ENCODE measurements around the gene TMEM131.
A peak's percentile ranks its signal among the peaks of the same experiment; 100 is the strongest.
"Not testable (repeated sequence)": the region's sequence is repeated elsewhere in the genome, so short reads cannot be mapped to it uniquely, and the experiment has no call there.

Gene TMEM131

DNA sequence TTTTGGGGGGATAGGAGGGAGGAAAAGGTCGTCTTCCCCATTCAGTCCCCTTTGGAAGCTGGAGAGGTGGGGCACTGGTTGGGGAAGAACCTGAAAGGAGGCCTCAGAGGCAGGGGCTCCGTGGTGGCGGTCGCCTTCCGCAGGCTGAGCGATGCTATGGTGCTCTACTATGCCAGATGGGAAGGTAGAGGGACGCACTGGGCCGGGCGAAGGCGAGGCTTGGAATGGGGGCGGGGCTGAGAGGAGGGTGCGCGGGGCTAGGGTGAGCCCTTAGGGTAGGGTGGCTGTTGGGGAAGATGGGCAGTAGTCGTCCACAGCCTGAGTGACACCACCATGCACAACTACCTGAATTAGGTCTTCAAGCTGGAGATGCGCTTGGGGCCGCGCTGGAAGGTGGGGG lies 271.2 kb downstream of the TMEM131 start:
- no peak for DNase-seq
- no peak for ATAC-seq

DNA sequence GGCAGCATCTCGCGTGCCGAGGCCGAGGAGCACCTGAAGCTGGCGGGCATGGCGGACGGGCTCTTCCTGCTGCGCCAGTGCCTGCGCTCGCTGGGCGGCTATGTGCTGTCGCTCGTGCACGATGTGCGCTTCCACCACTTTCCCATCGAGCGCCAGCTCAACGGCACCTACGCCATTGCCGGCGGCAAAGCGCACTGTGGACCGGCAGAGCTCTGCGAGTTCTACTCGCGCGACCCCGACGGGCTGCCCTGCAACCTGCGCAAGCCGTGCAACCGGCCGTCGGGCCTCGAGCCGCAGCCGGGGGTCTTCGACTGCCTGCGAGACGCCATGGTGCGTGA lies 271.7 kb downstream of the TMEM131 start:
- no peak for ATAC-seq
- no peak for DNase-seq

DNA sequence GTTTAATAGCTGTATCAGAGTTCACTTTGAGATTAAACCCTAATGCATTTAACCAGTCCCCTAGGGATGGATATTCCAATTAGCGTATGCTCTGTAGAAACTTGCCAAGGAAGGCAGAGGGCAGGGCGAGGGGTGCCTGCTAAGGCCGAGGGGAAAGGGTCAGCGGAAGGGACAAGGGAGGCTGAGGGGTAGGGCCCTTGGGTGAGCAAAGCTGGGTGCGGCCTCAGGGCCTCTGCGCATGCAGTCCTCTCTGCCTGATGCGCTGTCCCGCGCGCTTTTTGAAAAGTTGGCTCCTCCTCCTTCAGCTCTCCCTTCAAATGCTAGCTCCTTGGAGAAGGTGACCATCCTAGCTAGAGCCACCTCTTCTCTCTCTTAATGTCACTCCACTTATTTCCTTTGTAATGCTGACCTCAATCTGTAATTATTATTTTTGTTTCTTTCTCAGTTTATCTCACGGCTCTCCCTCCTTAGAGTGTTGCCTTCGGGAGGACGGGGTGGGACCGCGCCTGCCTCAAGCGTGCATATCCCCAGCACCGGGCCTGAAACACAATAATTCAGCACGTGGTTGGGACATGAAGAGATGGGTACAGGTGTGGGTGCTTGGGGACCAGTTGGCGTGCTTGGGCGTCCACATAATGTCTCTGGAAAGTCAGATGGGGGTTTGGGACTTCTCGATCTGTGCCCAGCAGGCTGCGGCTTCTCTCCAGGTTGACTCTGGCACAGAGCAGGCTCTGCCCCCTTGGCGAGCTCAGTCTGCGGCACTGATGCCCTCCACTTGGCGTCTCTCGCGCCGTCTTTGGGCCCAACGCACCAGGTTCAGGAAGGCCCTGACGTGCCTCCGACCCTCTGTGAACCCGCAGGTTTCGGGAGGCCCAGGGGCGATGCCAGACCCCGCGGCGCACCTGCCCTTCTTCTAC lies 272.3 kb downstream of the TMEM131 start:
- no peak for DNase-seq
- ATAC-seq = no peak

DNA sequence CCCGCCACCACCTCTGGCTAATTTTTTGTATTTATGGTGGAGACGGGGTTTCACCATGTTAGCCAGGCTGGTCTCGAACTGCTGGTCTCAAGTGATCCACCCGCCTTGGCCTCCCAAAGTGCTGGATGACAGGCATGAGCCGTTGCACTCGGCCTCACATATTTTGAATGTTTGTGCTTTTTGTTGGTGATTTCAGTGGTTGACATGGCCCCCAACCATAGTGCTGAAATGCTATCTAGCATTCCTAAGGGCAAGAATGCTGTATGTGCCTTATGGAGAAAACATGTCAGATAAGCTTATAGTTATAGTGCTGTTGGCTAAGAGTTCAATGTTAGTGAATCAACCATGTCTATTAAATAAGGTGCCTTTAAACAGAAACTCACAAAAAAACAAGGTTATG lies 273.5 kb downstream of the TMEM131 start:
- ATAC-seq (no peak), DNase-seq (no peak)

DNA sequence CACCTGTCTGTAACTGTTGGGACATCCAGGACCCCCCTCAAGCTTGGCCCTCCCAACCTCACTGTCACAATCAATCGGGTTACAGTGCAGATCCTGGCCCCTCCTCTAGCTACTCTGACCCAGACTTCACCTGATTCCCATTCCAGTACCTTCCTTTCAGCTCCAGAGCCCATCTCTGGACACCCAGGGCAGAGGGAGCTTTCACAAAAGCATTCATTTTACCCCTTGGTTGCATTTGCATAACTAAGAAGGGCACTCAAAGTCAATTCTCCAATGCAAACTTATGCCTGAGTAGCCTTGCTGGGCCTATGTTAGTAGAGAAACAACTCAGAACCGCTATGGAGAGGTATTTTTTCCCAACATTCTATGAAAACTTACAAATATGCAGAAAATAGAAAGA lies 275.0 kb downstream of the TMEM131 start:
- DNase-seq (no peak), ATAC-seq (no peak)

DNA sequence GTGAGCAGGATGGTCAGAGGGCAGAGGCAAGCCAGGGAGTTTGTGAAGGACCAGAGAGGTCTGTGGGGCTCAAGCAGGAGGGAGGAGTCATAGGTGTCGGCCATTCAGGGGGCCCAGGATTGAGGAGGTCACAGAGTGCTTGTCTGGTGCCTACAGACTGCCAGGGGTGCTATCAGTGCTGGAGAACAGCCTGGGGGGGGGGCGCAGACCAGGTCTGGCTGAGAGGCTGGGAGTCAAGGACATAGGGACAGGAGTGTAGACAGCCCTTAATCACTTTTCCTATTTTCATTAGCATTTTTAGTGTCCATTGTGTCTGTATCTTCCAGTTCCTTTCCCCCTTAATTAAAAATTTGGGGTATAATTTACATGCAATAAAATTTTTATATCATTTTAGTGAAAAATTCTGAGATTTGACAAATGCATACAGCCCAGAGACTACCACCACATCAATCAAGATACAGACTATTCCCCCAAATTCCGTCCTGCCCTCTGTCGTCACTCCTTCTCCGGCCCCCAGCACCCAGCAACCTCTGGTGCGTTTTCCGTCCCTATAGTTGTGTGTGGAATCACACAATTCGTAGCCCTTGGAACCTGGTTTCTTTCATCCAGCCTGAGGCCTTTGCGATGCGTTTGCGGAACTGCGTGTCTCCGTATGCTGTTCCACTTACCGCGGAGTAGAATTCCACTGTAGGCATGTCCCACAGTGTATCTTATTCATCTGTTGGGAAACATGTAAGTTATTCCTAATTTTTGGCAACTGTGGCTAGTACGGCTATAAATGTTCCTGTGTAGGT lies 276.2 kb downstream of the TMEM131 start:
- ATAC-seq (no peak), DNase-seq (no peak)

DNA sequence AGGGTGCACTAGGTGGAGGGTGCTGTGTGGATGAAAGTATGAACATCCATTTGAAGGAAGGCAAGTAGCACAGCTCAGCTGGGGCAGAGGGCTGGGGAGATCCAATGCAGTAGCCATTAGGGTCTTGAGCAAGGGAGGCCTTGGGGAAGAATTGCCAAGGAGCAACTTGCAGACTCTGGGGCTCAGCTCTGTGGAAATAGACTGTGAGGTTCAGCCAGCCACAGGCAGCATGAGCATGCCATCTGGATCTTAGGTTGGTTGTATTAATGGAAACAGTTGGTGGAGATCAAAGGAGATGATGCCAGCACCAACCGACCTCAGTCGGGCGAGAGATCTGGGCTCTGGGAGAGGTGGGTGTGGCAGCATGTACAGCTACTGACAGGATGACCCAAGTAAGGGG lies 276.8 kb downstream of the TMEM131 start:
- DNase-seq (peak; percentile 42), ATAC-seq (peak; percentile 14)

DNA sequence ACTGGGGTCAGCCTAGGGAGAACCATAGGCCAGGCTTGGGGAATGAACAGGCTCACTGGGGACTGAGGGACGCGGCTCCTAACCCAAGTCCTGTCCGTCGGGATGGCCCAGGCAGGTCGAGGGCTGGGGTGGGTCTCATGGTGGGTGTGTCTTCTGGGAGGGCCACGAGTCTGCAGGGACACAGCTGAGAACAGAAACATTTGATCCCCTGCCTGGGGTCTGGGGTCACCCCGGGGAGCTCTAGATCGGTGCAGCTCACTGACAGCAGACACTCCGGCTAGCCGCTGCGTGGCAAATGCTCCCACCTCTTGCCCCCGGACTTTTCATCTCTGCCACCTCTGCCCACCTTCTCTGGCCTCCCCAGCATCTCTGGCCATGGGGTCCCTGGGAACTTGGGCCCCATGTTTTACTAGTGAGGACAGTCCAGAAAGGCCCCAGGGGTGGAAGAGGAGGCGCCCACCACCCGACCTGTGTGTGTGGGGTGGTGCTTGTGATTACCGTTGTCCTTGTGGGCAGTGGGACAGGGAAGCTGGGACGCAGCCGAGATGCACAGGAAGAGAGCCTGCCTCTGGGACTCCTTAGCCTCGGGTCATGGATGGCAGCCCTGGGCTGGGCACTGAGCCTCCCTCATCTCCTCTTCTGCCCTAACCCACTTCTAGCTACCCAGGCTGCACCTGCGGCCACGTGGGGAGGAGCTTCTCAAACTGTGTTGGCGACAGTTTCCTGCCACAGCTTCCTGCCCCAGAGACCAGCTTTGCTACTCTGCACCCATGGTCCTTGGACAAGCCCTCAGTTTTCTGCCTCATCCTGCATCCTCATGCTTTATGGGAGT lies 277.5 kb downstream of the TMEM131 start:
- DNase-seq = peak; percentile 79
- ATAC-seq = peak; percentile 70

DNA sequence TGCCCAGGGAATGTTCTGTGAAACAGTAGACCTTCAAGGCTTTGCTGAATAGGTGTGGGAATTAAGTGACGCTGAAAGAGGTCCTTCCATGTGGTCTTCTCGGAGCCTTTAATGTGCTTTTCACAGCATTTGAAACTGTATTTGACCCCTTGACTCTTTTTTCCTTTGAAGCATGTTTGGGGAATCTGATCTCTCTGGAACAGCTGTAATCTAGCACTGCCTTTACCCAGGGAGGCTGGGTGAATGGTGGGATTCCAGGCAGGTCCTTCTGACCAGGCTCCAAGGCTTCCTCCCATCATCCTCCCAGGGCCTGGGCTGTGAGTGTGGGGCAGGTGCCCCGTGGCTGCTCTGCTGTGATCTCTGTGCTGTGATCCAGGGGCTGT lies 278.1 kb downstream of the TMEM131 start:
- no peak for DNase-seq
- no peak for ATAC-seq

DNA sequence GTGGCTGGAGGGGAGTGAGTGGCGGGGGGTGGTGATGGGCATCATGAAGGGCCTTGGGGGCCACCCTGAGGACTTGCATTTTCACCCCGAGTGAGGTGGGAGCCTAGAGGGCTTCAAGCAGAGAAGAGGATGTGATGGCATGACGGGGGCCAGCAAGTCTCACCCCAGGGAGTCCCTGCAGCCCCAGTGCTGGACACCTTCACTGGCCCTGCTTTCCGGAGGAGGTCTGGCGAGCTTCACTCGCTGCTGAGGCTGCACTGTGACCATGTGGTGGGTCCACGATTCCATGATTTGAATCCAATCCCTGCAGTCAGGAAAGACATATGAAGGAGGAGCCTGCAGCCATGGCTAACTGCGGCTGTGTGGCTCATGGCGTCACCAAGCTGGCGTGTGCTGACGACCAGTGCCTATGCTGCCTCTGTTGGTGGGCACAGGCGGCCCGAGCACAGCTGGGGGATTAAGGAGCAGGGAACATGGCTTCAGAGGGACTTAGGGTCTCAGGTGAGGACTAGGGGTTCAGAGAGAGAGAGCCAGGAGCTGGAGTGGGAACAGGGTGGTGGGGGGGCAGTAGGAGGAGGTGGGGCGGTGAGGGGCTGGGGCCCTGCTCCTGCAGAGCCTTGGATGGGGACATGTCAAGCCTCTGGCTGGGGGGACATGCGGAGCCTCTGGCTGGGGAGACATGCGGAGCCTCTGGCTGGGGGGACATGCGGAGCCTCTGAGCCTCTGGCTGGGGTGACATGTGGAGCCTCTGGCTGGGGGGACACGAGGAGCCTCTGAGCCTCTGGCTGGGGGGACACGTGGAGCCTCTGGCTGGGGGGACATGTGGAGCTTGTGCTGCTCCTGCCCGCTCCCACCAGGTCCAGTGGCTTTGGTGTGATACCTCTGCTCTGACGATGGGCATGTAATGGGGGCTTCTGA lies 278.8 kb downstream of the TMEM131 start:
- no peak for ATAC-seq
- DNase-seq = peak; percentile 55

DNA sequence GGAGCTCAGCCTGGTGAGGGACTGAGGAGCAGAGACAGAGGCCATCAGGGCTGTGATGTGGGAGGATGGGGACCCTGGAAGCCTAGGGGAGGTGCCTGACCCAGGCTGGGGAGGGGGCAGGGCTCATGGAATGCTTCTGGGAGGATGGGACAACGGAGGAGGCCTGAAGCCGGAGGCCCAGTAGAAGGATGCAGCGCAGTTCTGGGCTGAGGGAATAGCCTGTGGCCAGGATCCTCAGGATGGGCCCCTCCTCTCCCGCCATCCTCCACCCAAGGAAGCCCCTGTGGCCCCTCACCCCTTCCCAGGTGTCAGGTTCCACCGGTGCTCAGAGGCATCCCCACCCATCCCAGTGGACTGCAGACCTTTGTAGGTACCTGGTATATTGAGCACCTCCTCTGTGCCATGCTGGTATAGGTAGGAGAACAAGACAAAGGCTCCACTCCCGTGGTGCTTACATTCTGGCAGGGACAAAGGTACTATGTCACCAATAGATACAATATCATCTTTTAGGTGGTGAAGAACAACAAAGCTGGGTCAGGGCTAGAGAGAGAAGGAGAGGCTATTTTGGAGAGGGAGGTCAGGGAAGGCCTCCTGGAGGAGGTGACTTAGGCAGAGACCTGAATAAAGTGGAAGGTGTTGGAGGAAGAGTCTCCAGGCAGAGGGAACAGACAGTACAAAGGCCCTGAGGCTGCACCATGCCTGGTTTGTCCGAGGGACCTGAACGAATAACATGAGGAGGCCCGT lies 279.6 kb downstream of the TMEM131 start:
- no peak for ATAC-seq
- no peak for DNase-seq

DNA sequence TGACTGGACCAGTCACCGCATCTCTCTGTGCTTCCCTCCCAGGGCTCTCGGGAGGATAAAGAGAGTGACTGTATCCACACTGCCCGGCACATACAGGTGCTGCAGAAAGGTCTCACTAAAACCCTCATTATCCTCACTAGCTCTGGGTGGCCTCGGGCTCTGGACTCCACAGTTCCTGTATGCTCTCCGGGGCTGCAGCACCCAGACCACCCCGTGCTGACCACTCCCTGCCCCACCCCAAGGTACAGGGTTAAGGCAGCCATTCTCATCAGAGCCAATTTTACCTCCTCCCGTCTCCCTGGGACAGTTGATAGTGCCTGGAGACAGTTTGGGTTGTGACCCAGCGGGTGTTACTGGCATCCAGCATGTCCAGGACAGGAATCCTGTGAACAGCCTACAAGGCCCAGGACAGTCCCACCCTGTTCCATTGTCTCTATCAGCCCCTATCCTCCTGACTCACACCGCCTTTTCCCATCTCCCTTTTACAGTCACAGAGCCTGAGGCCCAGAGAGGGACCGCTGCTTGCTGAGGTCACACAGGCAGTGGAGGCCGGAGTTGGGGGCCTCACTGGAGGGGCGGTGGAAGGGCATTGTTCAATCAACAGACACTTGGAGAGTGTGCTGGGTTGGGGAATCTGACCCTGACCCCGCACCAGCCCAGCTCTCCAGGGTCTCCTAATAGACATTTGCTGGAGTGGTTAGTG lies 280.6 kb downstream of the TMEM131 start:
- no peak for DNase-seq
- ATAC-seq = no peak

DNA sequence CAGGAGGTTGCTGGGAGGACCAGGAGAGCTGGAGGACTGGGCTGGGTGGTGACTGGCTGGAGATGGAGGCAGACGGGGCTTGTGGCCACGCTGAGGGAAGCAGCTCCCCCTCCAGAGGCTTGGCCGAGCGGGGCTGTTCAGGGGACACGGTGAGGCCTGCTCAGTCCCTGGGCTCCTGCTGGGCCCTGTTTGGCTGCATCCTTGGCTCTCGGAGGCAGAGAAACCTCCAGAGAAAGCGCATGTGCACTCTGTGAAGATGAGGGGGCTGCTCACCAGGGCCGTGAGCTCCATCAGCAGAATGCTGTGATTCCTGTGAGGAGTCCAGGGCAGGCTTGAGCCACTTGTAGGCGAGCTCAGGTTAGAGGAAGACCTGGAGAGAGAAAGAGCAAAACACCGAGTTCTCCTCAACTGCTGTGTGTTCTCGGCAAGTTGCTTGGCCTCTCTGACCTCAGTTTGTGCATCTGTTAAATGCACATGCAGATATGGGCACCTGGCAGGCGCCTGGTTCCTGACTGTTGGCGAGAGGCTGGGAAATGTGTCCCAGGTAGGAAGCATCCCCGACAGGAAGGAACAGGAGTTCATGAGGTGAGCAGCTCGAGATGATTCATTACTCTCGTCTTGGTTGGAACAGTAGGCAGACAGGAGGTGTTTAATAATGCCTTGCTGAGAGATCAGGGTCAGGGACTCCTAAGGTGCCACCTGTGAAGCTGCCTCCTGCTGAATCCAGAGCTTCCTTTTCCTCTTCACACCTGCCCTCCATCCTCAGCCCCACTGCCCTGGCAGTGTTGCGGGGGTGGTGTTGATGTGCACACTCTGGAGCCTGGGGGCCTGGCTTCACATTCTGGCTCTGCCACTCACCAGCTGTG lies 281.4 kb downstream of the TMEM131 start:
- ATAC-seq (no peak), DNase-seq (peak; percentile 44)

DNA sequence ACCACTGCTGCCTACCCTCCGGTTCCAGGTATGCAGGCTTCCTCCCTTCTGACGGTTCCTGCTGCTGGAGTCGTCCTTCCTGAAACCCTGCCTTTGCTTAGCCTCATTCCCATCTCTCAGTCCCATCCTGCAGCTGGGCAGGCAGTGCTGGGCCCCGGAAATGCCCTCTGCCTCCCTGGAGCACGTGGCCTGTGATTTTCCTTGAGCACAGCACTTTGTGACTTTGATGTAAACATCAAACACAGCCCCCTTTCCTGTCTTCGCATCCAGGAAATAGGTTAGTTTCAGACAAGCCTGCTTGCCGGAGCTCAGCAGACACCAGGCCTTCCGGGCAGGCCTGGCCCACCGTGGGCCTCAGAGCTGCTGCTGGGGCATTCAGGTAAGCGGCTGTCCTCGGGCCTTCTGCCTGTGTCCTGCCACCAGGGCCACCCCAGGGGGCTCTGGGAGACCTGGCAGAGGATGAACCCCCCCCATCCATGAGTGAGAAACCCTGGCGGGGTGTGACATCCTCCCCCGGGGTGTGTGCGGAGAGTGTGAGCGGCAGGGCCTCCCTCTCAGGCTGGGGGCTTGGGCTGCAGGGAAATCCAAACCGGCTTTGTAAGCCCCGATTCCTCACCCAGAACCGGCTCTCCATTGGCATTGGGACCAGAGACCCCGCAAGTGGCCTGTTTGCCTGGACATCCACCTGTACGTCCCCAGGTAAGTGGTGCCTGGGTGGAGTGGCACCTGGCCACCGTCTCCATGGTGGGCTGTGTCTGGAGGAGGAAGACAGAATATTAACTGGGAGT lies 282.3 kb downstream of the TMEM131 start, which contains the start of gene ZAP70:
Gene ZAP70 (plus strand): TSS at position 281 of the 788 bp plus-strand sequence. CDS start 10,461 bp downstream, outside the sequence.
- ATAC-seq = peak; percentile 50
- DNase-seq = peak; percentile 68

DNA sequence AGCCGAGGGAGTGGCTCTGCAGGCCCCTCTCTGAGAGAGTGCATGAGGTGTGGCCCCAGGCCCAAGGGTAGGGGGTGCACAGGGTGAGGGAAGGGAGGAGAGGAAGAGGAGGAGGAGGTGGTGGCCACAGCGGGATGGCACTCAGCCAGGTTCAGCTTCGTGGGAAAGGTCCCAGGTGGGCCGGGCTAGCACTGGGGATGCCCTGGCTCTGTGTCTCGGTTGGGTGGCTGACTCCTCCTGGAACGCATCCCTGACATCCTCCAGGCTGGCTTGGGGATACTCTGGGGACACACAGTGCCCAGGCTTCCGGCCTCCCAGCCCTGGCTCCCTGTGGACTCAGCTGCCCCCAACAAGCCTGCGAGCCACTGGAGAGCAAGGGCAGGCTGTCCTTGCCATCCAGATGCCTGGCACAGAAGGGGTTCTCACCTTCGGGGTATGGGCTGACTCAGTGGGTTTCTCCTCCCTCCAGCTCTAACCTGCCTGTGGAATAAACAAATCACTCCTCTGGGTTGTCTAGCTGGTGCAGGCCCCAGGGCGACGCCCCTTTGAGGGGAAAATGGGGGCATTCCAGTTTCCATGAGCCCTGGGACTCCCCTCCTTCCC lies 283.0 kb downstream of the TMEM131 start:
- DNase-seq = peak; percentile 73
- ATAC-seq = peak; percentile 70

DNA sequence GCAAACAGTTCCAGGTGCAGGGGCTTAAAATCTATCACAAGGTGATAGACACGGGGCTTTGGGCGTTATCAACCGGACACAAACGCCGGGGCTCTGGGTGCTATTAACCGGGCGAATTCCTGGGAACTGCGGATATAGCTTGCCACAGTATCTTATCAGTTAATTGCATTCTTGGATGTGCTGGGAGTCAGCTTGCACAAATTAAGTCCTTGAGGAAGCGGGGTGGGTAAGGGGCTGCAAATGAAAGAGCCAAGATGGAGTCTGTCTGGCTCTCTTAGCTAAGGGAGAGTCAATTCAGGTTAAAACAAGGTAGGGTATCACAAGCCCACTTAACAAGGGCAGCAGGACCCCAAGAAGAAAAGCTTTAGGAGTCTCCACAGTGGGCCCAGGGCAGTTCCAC lies 283.6 kb downstream of the TMEM131 start:
- ATAC-seq, DNase-seq: not testable (repeated sequence)

DNA sequence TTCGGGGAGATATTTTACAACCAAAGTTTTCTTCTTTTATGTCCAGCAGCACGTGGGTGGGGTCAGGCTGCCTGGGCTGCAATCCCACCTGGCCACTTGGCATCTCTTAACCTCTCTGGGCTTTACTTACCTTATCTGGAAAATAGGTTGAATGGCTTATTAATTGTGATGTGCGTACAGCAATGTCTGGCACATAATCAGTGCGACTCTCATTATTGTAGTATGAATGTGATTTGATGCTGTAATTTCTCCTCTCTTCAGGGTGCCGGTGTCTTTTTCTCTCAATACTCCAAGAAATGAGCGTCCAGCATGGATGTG lies 284.4 kb downstream of the TMEM131 start:
- DNase-seq = no peak
- ATAC-seq = no peak

DNA sequence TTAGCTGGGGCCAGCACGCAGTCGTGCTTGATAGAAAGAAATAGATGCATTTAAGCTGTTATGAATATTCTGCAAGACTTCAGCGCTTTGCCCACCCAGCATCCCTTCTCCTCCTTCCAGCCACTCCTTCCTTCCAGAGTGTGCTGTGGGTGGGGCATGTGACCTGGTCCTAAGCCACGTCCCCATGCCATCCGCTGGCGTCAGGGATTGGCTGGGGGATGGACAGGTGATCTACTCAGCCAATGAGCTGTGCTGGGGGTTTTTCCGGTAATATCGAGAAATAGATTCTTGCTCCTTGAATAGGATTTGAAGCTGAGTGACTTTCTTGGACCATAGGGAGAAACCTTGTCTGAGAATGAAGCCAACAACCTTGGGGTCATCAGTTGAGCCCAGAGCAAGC lies 287.1 kb downstream of the TMEM131 start:
- ATAC-seq = no peak

More for the DNA sequence above, 287.1 kb downstream of the TMEM131 start:
- DNase-seq = no peak
